Measurements from ENCODE around the gene KAZN. TPM values are rescaled to one million over a fixed set of nuclear protein-coding genes. Genes with fewer than 3 reads are reported as not detected.

The KAZN gene
- total RNA-seq, 1 donor from 2014 or later: 21.2 TPM

DNA sequence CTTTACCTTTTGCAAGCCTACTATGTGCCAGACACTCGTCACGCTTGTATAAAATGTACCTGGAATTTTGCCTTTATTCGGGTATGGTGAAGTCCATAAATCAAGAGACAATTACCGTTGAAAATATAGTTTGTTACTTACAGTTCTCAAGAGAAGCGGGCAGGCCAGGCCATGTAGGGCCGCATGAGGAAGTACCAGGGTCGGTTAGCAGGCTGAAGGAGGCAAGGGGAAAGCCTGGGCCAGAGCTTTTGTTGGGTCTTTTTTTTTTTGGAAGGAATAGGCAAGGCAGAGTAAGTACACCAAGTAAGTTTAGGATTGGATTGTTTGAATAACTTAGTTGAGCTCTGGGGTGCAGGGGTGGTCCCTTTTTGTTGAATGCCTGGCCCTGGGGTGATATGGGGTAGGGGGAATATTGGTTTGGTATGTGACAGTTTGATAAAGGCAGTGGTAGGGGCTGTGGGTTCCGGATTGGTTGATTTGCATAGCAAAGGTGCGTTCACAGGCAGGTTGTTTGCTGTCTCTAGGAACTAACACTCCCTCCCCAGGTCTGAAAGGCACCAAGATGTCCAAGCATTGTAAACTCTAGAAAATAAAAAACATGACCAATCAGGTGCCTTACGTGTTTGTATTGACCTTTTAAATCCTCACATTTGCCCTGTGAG, 80.7 kb downstream of the KAZN start:
- TF ChIP-seq, protein P1, sequence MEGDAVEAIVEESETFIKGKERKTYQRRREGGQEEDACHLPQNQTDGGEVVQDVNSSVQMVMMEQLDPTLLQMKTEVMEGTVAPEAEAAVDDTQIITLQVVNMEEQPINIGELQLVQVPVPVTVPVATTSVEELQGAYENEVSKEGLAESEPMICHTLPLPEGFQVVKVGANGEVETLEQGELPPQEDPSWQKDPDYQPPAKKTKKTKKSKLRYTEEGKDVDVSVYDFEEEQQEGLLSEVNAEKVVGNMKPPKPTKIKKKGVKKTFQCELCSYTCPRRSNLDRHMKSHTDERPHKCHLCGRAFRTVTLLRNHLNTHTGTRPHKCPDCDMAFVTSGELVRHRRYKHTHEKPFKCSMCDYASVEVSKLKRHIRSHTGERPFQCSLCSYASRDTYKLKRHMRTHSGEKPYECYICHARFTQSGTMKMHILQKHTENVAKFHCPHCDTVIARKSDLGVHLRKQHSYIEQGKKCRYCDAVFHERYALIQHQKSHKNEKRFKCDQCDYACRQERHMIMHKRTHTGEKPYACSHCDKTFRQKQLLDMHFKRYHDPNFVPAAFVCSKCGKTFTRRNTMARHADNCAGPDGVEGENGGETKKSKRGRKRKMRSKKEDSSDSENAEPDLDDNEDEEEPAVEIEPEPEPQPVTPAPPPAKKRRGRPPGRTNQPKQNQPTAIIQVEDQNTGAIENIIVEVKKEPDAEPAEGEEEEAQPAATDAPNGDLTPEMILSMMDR (IDR thresholded peaks at IDR 0.05): no peak
- H3K27me3 ChIP-seq (ENCODE audit: low read depth): no peaks in the 10 kb centered on the region
- H3K9me3 ChIP-seq: no peaks in the 10 kb centered on the region
- DNase-seq: no peak
- H3K27ac ChIP-seq: no peak overlapping the region
- no peak for ATAC-seq
- H3K4me3 ChIP-seq: no peak overlapping the region
- intact Hi-C loops (cut with DNase I): no loop called here
- no peaks in the 10 kb centered on the region for H3K36me3 ChIP-seq
- H3K4me1 ChIP-seq: no peaks in the 10 kb centered on the region

DNA sequence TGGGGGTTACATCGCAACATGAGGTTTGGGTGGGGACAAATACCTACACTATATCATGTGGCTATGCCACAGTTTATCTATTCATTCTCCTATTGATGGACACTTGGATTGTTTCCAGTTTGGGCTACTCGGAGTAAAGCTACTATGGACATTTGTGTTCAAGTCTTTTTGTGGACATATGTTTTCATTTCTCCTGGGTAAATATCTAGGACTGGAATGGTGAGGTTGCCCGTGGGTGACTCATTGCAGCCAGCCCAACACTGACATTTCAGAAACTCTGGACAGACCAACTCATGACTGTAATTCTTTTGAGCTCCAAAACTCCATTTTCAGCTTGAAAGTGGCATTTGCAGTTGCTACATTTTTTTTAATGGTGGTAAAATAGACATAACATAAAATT, 82.7 kb downstream of the KAZN start:
- no peak overlapping the region for H3K27ac ChIP-seq
- TF ChIP-seq, protein P1 (IDR thresholded peaks at IDR 0.05): no peak
- no peaks in the 10 kb centered on the region for H3K9me3 ChIP-seq
- intact Hi-C loops (cut with DNase I): no loop called here
- no peak for DNase-seq
- H3K36me3 ChIP-seq: no peaks in the 10 kb centered on the region
- no peak for ATAC-seq
- no peak overlapping the region for H3K4me3 ChIP-seq
- H3K27me3 ChIP-seq (ENCODE audit: low read depth): no peaks in the 10 kb centered on the region
- H3K4me1 ChIP-seq: no peaks in the 10 kb centered on the region

DNA sequence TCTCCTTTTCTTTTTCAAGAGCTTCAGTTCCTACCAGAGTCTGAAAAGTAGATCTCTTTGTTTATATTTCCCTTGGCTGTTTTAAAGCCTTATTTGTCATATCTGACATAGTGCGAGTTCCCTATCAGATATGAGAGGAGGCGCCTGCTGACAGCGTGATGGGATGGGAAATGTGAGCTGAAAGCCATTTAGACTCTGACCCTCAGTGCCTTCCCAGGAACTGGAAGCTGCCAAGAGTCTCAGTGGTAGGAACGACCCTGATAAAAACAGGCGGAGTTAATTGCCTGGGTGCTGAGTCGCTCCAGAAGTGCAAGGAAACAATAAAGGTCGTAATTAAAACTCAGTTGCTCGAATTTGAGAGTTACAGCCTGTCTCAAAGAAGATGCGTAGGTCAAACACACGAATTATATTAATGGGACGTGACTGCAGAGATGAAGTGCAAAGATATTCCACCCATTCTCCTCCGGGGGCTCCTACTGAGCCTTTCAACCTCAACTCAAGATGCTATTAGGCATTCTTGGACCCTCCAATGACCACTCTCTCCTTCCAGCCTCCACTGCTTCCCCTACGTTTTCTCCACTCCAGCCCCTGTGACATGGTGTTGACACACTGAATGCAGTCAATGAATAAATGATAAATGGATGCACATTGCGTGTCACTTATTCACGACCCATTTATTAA, 84.6 kb downstream of the KAZN start:
- Histone ChIP-seq H3K27me3 (ENCODE audit: low read depth) (no peaks in the 10 kb centered on the region), H3K4me3 (no peak overlapping the region), H3K27ac (no peak overlapping the region), H3K9me3 (no peaks in the 10 kb centered on the region), H3K36me3 (no peaks in the 10 kb centered on the region), H3K4me1 (no peaks in the 10 kb centered on the region)
- no peak for ATAC-seq
- TF ChIP-seq, protein P1 (IDR thresholded peaks at IDR 0.05): no peak
- DNase-seq: no peak
- intact Hi-C loops (cut with DNase I): no loop called here

DNA sequence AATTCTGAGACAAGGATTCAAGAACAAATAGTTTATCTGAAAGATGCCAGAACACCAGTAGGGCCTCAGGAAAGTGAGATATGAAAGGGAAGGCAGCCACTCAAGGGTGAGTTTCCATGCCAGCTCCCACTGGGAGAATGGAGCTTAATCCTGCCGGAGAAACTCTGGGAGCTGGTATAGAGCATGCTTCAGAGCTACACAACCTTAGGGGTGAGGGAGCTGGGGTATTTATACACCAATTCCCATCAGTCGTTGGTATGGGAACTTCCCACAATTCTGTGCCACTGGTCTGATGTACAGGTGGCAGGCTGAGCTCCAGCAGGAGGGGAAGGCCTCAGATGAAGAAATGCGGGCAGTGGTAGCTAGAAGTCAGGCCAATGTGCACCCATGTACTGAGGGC, 86.6 kb downstream of the KAZN start:
- no peak for DNase-seq
- no peaks in the 10 kb centered on the region for H3K27me3 ChIP-seq (ENCODE audit: low read depth)
- no peaks in the 10 kb centered on the region for H3K9me3 ChIP-seq
- no peaks in the 10 kb centered on the region for H3K36me3 ChIP-seq
- no peaks in the 10 kb centered on the region for H3K4me1 ChIP-seq
- intact Hi-C loops (cut with DNase I): no loop called here
- H3K27ac ChIP-seq: no peak overlapping the region
- TF ChIP-seq, protein P1 (IDR thresholded peaks at IDR 0.05): no peak
- no peak overlapping the region for H3K4me3 ChIP-seq
- ATAC-seq: no peak

DNA sequence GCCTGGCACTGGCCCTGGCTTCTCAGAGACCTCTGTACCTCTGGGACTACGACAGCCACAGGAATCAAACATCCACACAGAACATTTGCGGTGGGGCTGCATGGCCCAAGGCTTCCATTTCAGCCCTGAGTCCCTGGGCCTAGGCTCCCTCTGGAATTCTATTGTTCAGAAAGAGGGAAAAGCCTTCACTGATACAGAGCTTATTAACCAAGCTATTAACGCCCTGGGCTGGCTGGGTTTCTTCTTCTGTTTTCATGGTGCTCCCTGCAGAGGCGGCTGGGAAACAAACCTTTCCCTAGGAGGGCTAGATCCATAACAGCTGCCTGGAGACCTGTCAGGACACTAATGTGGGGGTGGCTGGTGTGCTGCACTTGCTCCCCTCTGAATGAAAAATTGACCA, 88.2 kb downstream of the KAZN start:
- TF ChIP-seq, protein P1 (IDR thresholded peaks at IDR 0.05): no peak
- no peaks in the 10 kb centered on the region for H3K4me1 ChIP-seq
- no peak for DNase-seq
- intact Hi-C loops (cut with DNase I): no loop called here
- H3K36me3 ChIP-seq: no peaks in the 10 kb centered on the region
- ATAC-seq: no peak
- H3K27ac ChIP-seq: no peak overlapping the region
- H3K27me3 ChIP-seq (ENCODE audit: low read depth): no peaks in the 10 kb centered on the region
- no peak overlapping the region for H3K4me3 ChIP-seq
- H3K9me3 ChIP-seq: no peaks in the 10 kb centered on the region
